B cell (primary cell): ENCODE measurements around the gene MOB3B.

Experiments
- CTCF ChIP-seq: fragments of 200-600 bp; IDR thresholded peaks from one replicate; pipeline ENCODE4 v1.8.0; 2022; ENCODE audit warnings: antibody characterized with exemption, mild to moderate bottlenecking
- EZH2 ChIP-seq: IDR thresholded peaks from 2 replicates; pipeline ENCODE4 v1.6.1; 2012; ENCODE audit warnings: borderline replicate concordance, low read depth, mild to moderate bottlenecking, moderate library complexity, low read length; ENCODE audit not compliant: insufficient read depth, poor library complexity, severe bottlenecking

- TF ChIP-seq CTCF (no peak), EZH2 (no peak)
These were observed 155.8 kb downstream of the MOB3B start for GRCh38 chr9:27373851-27374250.
